HS-27A (cell line): Measurements from ENCODE around the gene SAV1.
"Not testable (repeated sequence)": the region's sequence is repeated elsewhere in the genome, so short reads cannot be mapped to it uniquely, and the experiment has no call there.

Experiments used
- DNase-seq: peaks from one replicate; pipeline ENCODE4 v3.0.0-alpha.2; 2012; ENCODE audit warnings: low read depth, missing footprints

The SAV1 gene

DNA sequence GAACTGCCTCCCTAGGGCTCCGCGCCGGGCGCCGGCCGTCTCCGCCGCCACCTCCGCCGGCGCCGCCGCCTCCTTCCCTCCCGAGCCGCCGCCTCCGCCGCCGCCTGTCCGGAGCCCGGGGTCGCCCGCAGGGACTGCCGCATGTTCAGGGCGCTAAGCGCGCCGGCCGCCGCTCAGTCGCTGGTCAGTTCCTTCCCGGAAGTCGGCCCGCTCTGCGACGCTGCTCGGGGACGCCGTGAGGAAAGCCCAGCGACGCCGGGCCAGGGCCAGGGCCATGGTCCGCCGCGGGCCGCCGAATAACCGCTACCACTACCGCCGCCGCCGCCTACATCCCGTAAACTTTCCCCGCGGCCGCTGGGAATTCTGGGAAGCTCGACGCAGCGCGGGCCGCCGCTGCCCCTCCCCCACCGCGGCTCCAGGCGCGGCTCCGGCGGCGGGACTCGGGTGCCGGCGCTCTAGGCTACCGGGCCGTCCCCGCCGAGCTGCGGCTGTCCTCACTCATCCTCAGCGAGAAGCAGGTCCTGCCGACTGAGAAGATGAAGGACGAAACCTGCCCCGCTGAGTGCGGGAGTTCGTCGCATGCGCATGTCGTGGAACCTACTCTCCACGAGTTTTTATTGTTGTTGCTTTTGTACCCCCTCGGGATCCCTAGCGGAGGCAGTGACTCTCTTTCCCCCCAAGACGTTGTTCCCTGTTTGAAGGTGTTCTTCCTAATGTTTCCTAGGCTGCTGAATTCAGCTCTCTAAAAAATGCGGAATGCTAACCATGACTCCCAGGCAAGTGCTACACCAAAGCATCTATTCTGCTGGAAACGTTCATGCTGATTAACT lies at the start of gene SAV1:
Gene SAV1, minus strand, starts transcription at position 311 of the 830 bp plus-strand sequence. CDS start 339 bp downstream, outside the sequence.
- DNase-seq, result no peak

DNA sequence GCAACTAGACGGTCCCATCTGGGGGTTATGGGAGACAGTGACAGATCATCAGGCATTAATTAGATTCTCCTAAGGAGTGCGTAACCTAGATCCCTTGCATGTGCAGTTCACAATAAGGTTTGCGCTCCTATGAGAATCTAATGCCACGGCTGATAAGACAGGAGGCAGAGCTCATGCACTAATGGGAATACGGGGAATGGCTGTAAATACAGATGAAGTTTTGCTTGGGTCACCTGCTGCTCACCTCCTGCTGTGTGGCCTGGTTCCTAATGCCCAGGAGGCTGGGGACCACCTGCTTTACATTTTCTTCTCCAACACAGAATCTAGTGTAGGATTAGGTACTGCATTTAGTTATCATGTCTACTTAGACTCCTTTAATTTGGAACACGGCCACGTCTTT lies 49.7 kb upstream of the SAV1 start:
- DNase-seq, result no peak

DNA sequence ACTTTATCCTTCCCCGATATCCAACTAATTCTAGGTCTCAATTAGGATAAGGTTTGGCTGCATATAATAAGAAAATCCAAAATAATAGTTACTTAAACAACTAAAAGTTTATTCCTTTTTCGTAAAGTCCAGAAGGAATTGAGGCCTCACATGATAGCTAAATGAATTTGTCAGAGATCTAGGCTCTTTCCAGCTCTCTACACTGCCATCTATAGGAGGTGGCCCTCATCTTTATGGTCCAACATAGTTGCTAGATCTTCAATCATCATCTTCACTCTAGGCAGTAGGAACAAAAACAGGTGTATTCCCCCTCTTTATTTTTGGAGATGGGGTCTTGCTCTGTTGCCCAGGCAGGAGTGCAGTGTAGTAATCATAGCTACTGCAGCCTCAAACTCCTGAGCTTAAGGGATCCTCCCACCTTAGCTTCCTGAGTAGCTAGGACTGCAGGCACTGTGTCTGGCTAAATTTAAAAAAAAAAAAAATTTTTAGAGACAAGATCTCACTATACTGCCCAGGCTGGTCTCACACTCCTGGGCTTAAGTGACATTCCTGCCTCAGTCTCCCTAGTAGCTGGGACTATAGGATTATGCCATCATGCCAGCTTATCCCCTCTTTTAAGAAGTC lies 46.5 kb upstream of the SAV1 start:
- DNase-seq, result no peak

DNA sequence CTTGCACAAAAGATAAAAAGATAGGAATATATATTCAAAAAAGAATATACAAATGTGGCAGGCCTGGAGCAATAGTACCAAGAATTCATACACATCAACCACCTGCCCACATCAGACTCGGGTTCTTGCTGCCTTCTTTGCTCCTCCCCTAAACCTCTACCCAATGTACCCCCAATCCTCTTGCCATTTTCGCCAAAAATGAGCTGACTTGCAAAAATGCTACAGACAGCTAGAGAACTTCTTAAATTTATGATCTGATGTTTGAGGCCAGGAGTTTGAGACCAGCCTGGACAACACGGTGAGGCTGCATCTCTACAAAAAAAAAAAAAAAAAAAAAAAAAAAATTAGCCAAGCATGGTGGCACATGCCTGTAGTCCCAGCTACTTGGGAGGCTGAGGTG lies 42.9 kb upstream of the SAV1 start:
- DNase-seq, result no peak

DNA sequence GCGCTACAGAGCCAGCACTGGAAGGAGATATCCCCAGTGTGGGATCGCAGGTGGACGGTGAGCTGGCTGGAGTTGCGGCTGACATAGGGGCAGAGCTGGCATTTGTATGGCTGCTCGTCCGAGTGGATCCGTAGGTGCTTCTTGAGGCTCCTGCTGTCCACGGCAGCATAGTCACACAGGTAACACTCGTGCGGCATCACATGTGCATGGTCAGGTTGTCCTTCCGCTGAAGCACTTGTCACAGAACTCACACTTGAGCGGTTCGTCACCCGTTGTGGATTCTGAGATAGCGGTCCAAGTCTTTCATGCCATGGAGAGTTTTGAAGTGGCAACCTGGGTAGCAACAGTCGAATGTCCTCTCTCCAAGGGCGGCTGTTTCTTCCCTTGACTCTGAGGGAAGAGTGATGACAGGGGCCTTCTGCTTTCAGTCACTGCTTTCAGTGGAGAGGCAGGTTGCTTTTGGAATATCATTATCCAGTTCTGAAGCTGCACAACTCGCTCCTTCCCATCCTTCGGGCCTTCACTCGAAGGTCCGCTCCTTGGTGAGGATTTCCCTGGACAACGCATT lies 37.0 kb upstream of the SAV1 start:
- no peak for DNase-seq

DNA sequence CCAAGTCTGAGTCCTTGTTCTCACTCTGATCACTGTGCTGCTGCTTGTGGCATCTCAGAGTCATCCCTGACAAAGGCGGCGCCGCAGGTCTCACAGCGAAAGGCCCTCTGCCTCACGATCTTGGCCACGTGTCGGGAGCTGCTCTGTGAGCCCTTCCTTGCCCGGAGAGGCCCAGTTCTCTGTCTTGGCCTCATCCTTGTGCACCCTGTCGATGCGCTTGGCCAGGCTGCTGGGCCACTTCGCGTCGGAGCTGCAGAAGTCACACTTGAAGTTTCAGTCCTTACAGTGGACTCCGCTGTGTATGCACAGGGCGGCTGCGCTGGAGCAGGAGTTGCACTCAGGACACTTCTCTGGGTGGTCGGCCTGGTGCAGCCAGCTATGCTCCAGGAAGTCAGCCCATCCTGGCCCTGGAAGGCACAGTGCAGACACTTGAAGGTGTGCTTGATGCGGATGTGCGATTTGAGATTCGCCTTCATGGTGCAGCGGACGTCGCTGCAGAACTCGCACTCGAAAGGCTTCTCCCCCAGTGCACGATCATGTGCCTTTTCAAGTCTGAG lies 36.4 kb upstream of the SAV1 start:
- DNase-seq, result no peak

DNA sequence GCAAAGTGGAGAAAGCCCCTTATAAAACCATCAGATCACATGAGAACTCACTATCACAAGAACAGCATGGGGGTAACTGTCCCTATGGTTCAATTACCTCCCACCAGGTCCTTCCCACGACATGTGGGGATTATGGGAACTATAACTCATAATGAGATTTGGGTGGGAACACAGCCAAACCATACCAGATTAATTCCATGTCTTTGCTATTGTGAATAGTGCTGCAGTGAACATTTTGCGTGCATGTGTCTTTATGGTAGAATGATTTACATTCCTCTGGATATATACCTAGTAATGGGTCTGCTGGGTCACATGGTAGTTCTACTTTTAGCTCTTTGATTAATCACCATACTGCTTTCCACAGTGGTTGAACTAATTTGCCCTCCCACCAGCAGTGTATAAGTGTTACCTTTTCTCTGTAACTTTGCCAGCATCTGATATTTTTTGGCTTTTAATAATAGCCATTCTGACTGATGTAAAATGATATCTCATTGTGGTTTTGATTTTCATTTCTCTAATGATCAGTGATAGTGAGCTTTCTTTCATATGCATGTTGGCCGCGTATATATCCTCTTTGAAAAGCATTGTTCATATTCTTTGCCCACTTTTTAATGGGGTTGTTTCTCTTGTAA lies 29.7 kb upstream of the SAV1 start:
- DNase-seq, result no peak

DNA sequence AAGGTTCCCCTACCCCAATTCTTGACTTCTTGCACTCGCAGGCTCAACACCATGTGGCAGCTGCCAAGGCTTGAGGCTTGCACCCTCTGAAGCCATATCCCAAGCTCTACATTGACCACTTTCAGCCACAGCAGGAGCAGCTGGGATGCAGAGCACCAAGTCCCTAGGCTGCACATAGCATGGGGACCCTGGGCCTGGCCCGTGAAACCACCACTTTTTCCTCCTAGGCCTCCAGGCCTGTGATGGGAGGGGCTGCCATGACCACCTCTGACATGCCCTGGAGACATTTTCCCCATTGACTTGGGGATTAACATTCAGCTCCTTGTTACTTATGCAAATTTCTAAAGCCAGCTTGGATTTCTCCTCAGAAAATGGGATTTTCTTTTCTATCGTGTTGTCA lies 26.2 kb upstream of the SAV1 start:
- DNase-seq, result not testable (repeated sequence)

DNA sequence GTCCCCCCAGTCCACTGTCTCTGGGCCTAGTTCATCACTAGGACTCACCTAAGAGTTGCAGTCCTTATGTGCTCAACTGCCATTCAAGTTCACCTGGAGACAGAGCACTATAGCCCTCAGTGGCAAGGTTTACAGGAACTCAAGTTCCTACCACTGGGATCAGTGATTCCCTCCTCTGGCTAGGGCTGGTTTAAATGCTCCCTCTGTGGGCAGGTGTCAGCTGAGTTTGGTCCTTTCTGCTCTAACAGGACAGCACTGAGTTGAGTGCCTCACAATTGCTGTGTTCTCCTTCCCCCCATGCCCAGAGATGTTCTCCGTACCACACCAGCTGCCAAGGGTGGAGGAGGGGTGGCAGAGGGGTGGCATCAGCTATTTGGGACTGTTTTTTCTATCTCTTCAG lies 20.8 kb upstream of the SAV1 start:
- DNase-seq, result no peak

DNA sequence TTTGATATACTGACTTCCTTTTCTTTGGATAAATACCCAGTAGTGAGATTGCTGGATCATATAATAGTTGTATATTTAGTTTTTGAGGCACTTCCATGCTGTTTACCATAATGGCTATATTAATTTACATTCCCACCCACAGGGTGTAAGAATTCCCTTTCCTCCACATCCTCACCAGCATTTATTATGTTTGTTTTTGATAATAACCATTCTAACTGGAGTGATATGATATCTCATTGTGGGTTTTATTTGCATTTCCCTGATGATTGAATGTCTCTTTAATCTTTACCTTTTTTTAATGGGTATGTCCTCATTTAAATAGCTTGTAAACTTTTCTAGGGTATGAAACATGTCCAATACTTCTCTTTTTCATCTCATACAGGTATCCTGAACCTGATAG lies 11.6 kb upstream of the SAV1 start:
- no peak for DNase-seq

DNA sequence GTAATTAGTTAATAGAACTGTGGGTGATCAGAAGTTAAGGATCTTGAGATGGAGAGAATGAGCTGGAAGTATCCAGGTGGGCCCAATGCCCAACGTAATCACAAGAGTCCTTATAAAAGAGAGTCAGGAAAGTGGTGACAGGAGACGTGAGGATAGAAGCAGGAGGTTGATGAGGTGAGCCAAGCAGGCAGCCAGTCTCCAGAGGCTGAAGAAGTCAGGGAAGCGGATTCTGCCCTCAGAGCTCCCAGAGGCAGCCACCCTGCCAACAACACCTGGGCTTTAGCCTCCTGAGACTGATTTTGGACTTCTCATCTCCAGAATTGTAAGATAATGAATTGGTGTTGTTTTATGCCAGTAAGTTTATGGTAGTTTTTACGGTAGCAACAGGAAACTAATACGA lies 10.1 kb upstream of the SAV1 start:
- no peak for DNase-seq

DNA sequence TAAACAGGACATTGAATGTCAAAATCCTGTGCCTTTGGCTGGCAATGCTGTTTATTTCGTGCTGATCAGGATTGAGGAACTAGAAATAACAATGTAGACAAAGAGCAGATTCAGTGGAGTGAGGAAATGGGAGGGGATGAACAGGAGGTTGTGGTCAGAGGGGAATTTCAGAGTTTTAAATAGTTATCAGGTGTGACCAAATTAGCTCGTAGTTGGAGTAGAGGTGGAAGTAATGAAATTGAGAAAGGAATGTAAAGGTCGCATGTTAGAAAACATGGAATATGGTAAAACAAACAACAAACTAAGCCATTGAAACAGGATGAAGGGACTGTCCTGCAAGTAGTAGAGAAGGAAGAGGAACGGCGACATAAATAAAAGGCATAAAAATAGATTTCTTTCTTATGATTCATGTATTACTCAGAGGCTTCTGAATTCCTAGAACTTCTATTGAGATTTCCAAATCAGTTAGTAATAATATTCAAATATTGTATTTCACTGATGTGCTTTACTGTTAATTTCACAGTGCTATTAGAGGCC lies 9.5 kb upstream of the SAV1 start:
- peak; percentile 75 for DNase-seq

DNA sequence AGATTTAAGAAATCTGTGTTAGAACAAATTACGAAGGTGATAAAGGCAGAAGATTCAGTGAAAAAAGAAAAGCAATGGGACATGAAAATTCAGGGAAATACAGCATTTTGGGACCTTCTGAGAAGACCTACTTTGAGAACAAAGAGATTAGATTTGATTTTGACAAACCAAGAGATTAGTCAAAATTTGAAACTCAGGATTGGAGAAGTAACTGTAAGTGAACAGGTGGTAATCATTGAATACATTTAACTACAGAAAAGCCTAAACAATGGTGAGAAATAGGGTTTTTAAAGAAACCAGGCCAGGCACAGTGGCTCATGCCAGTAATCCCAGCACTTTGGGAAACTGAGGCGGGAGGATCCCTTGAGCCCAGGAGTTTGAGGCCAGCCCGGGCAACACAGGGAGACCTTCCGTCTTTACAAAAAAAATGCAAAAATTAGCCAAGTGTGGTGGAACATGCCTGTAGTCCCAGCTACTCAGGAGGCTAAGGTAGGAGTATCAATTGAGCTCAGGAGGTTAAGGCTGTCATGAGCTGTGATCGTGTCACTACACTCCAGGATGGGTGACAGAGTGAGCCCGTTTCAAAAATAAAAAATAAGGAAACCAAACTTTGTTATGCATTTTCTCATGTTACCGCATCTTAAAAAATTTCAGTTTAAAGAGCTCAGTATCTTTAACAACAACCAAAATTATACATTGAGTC lies 8.9 kb upstream of the SAV1 start:
- no peak for DNase-seq

DNA sequence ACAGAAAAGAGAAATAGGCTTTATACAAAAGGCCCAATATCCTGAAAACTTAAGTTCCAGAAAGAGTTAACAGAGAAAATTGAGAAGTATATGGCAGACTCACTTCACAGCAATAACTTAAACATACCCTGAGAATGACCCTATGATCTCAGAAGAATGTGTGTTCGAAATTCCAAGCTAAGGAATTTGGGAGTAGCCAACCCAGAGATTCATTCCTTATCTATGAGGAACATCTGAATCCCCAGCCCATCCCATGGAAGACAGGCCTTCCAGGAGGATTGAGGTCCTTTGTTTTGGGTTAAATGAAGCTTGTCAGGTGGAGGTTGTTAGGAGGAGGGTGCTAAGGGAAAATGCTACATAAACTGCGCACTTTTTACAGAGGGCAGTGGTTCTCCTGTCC lies 7.5 kb upstream of the SAV1 start:
- no peak for DNase-seq

DNA sequence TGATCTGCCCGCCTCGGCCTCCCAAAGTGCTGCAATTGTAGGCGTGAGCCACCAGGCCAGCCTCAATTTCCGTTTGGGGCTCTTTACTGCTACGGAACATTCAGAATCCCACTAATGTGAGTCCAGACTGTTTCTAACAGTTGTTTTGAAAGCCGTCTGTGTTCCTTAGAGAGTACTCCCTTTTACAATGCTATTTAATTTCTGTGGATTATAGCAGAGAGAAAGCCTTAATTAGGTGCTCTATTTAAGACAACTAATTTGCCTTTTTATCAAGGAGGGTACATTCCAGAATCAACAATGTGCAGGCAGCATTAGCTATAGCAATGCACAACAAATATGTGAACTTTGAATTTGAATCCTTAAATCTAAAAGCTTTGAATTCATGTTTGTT lies 2.8 kb upstream of the SAV1 start:
- DNase-seq, result no peak

DNA sequence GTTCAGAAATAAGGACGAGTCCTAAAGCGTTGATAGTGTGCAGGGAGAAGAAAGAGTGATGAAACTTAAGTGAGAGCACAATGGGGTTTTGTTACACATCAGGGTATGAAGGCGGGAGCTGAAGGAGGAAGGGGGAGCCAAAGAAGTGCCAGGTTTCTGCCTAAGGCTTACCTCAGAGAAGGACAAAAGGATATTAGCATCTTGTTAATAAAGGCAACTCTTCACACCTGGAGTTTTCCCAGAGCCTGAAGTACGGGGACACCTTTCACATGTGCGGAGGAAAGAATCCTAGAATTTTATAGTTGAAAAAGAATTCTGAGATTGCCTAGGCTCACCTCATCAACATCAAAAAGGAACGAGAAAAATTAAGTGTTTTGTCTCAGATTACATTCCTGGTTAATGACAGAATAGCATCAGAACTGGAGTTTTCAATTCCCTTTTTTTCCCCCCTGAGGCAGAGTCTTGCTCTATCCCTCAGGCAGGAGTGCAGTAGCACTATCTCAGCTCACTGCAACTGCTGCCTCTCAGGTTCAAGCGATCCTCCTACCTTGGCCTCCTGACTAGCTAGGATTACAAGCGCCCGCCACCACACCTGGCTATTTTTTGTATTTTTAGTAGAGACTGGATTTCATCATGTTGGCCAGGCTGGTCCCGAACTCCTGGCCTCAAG lies 2.2 kb upstream of the SAV1 start:
- DNase-seq, result no peak

DNA sequence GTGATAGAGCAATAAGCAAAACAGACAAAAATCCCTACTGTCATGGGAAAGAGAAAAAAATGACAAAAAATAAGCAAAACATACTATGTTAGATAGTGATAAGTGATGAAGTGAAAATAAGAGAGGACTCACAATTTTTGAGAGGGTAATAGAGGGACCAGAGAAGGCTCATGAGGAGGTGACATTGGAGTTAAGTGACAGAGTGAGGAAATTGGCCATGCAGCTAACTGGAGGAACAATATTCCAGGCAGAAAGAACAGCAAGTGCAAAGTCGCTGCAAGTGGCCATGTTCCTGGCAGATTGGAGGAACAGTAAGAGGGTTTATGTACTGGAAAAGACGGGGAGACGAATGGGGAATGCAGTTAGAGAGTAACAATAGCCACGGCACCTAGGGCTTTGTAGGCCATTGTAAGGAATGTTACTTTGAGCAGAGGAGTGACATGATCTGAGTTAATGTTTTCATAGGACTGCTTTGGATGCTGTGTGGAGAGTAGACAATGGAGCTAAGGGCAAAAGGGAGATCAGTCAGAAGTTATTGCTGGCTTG lies 1.4 kb upstream of the SAV1 start:
- DNase-seq, result no peak

DNA sequence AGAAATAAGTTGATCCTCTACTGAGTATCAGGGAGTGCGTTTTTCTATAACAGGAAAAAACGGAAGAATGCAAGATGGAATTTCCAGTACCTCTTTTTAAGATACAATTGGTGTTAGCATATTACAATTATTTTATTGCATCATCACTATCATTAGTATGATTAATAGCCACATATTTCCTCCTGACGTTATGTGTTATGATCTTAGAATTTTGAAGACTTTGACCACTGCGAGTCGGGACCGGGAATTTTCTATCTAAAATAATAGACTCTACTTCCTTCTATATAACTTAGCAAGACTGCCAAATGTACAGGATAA lies 679 bp upstream of the SAV1 start:
- no peak for DNase-seq

DNA sequence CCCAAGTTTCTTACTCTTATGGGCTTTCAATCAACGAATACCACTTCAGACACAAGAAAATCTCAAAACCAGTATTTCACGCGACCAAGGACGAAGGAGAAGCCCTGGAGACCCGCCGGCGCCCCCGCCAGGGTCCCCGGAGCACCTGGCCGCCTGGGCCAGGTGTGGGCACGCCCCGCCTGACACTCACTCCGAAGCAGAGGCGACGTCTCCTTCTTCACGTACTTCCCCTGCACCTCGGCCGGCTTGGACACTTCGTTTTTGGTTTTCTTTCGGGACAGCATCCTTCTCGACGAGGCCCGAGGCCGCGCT lies 466 bp downstream of the SAV1 start:
- no peak for DNase-seq

DNA sequence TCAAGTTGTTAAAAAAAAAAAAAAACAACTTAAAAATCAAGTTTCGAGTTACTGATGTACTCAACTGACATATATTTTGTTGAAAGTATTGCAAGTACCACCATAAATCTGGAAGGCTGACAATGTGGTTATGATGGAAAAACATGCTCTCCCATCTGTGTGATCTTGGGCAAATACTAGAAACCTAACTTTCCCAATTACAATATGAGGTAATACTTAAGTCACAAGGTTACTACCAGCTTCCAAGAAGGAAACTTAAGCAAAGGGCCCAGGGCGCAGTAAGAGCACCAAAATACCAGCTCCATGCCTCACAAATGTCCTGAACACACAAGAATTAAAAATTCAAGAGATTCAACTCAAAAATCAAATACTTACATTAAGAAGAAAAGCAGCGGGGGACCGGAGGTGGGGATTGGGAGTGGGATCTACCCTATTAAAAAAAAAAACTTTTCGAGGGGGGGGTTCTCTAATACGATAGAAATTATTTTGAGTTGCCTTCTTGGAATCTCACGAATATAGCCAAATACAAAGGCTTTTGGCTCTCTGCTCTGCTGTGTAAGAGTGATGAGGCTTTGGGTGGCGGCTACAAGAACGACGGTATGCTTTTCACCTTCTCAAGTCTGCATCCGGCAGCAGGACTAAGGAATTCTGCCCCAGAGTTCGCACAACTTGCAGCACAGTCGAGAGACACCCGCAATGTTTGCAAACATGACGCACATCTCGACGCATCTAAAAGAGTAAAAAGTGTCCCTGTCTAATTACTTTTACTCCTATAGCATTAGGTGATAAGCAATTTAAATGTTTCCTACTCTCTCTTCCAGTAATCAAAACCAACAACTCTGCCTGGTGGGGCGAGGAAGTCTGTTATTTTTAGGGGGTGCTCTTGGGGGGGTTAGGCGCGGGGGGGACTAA lies 1.1 kb downstream of the SAV1 start:
- no peak for DNase-seq
